LHCN-M2 (cell line): ENCODE results near the gene PTPN20. TPM values are rescaled to one million over a fixed set of nuclear protein-coding genes. Genes with fewer than 3 reads are reported as not detected.
"Not testable (repeated sequence)": the region's sequence is repeated elsewhere in the genome, so short reads cannot be mapped to it uniquely, and the experiment has no call there.

ENCODE experiments used
- DNase-seq: peaks from one replicate; pipeline ENCODE4 v3.0.0-alpha.2; 2012; ENCODE audit warnings: low read depth
- polyA plus RNA-seq: library from polyadenylated mRNA; unstranded; fragments of >200 nt; gene quantifications from one replicate; pipeline ENCODE4 v1.2.1, GENCODE V29; 2012; ENCODE audit warnings: missing spikeins
- total RNA-seq: library from RNA; depleted of rRNA; stranded (reverse); fragments of >200 nt; gene quantifications from 2 replicates; pipeline ENCODE4 v1.2.3, GENCODE V29; 2014; rRNA removed

PTPN20 gene
- not detected in 2 replicates for total RNA-seq
- polyA plus RNA-seq = not detected

- DNase-seq = not testable (repeated sequence)
Observed at GRCh38 chr10:46911144-46911876, at the start of gene PTPN20. Gene PTPN20, plus strand, starts transcription at chr10:46911428. Its CDS starts 21,072 bp downstream, at chr10:46932500.

GRCh38 chr10:46869716-46870115 lies 41.5 kb upstream of the PTPN20 start:
- DNase-seq = not testable (repeated sequence)

GRCh38 chr10:46871583-46871982 lies 39.6 kb upstream of the PTPN20 start:
- not testable (repeated sequence) for DNase-seq

- DNase-seq = not testable (repeated sequence)
Observed at GRCh38 chr10:46875304-46875703, 35.9 kb upstream of the PTPN20 start.

GRCh38 chr10:46876773-46877172 lies 34.5 kb upstream of the PTPN20 start:
- DNase-seq = not testable (repeated sequence)

- DNase-seq = not testable (repeated sequence)
Observed at GRCh38 chr10:46878761-46879160, 32.5 kb upstream of the PTPN20 start.

- not testable (repeated sequence) for DNase-seq
Observed at GRCh38 chr10:46890813-46891611, 20.2 kb upstream of the PTPN20 start.

- not testable (repeated sequence) for DNase-seq
Observed at GRCh38 chr10:46896762-46897692, 14.2 kb upstream of the PTPN20 start.

GRCh38 chr10:46901247-46901646 lies 10.0 kb upstream of the PTPN20 start:
- DNase-seq = not testable (repeated sequence)

GRCh38 chr10:46903874-46904273 lies 7.4 kb upstream of the PTPN20 start:
- DNase-seq = not testable (repeated sequence)

- not testable (repeated sequence) for DNase-seq
Observed at GRCh38 chr10:46906359-46906758, 4.9 kb upstream of the PTPN20 start.

GRCh38 chr10:46907185-46908117 lies 3.8 kb upstream of the PTPN20 start:
- not testable (repeated sequence) for DNase-seq

- not testable (repeated sequence) for DNase-seq
Observed at GRCh38 chr10:46922498-46922897, 11.3 kb downstream of the PTPN20 start.

GRCh38 chr10:46925156-46925555 lies 13.9 kb downstream of the PTPN20 start:
- DNase-seq = not testable (repeated sequence)

GRCh38 chr10:46925853-46926252 lies 14.6 kb downstream of the PTPN20 start:
- not testable (repeated sequence) for DNase-seq

GRCh38 chr10:46928810-46929209 lies 17.6 kb downstream of the PTPN20 start:
- DNase-seq = not testable (repeated sequence)

GRCh38 chr10:46932383-46932782 lies 21.2 kb downstream of the PTPN20 start:
- DNase-seq = not testable (repeated sequence)

- DNase-seq = not testable (repeated sequence)
Observed at GRCh38 chr10:46941091-46941490, 29.9 kb downstream of the PTPN20 start.

- not testable (repeated sequence) for DNase-seq
Observed at GRCh38 chr10:46948687-46949518, 37.7 kb downstream of the PTPN20 start.
